ENCODE measurements around the gene TBC1D8.

Gene TBC1D8

GRCh38 chr2:101037161-101037755 lies 113.9 kb downstream of the TBC1D8 start:
- TF ChIP-seq, protein P1, sequence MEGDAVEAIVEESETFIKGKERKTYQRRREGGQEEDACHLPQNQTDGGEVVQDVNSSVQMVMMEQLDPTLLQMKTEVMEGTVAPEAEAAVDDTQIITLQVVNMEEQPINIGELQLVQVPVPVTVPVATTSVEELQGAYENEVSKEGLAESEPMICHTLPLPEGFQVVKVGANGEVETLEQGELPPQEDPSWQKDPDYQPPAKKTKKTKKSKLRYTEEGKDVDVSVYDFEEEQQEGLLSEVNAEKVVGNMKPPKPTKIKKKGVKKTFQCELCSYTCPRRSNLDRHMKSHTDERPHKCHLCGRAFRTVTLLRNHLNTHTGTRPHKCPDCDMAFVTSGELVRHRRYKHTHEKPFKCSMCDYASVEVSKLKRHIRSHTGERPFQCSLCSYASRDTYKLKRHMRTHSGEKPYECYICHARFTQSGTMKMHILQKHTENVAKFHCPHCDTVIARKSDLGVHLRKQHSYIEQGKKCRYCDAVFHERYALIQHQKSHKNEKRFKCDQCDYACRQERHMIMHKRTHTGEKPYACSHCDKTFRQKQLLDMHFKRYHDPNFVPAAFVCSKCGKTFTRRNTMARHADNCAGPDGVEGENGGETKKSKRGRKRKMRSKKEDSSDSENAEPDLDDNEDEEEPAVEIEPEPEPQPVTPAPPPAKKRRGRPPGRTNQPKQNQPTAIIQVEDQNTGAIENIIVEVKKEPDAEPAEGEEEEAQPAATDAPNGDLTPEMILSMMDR (conservative IDR thresholded peaks at IDR 0.05; ENCODE audit: low read depth): no peak
- DNase-seq (ENCODE audit: low spot score): no peak
- ChIA-PET CTCF (interaction anchor here (0.6 to 4.6 kb wide), 9 partner anchors 10 to 656 kb away, joined by 3 to 30 read pairs (median 4); partner anchors contain the start of gene TBC1D8), POLR2A (ENCODE audit: low non-redundant PET) (no interaction called here)
- H3K27ac ChIP-seq: peak overlapping the region; percentile 46

DNA sequence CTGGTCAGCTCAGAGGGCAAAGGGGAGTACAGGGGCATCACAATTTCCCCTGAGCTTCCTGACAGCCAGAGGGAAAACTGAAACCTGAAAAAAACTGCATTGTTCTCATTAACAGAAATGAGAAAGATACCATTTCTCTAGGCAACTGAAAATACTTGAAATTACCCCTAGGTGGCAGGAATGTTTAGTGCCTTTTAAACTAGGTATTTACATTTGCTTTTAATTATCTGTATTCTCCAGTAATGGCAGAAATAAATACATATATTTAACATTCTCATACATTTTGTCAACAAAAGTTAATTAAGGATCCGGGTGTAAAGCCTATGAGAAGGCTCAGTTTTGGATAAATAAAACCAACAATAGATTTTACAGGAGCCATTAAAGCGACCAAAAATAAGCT lies 114.6 kb downstream of the TBC1D8 start:
- DNase-seq (ENCODE audit: low spot score): peak; percentile 30
- H3K27ac ChIP-seq: no peak overlapping the region
- POLR2A ChIA-PET (ENCODE audit: low non-redundant PET): no interaction called here
- CTCF ChIA-PET: interaction anchor here (0.5 to 4.6 kb wide), 10 partner anchors 11 to 645 kb away, joined by 3 to 30 read pairs (median 4); partner anchors contain the start of gene TBC1D8
- TF ChIP-seq, protein P1 (conservative IDR thresholded peaks at IDR 0.05; ENCODE audit: low read depth): peak; percentile 54

- ChIA-PET CTCF (interaction anchor here (0.6 to 2.3 kb wide), 2 partner anchors 46 to 121 kb away, joined by 4 to 9 read pairs; no protein-coding TSS in a partner anchor), POLR2A (ENCODE audit: low non-redundant PET) (no interaction called here)
- DNase-seq (ENCODE audit: low spot score): no peak
- TF ChIP-seq, protein P1 (conservative IDR thresholded peaks at IDR 0.05; ENCODE audit: low read depth): no peak
- peak overlapping the region; percentile 24; the same call in 1 of the 2 replicates for H3K27ac ChIP-seq
Observed at GRCh38 chr2:101032084-101032776, 119.0 kb downstream of the TBC1D8 start.

GRCh38 chr2:101030866-101031554 lies 120.2 kb downstream of the TBC1D8 start:
- DNase-seq (ENCODE audit: low spot score): no peak
- TF ChIP-seq, protein P1 (conservative IDR thresholded peaks at IDR 0.05; ENCODE audit: low read depth): no peak
- POLR2A ChIA-PET (ENCODE audit: low non-redundant PET): interaction anchor here (0.9 kb wide), 1 partner anchor 19 kb away, joined by 3 read pairs; no protein-coding TSS in a partner anchor
- CTCF ChIA-PET: interaction anchor here (1.2 to 2.3 kb wide), 2 partner anchors 18 to 122 kb away, joined by 3 to 9 read pairs; no protein-coding TSS in a partner anchor
- no peak overlapping the region for H3K27ac ChIP-seq

GRCh38 chr2:101027852-101028251 lies 123.3 kb downstream of the TBC1D8 start:
- ChIA-PET CTCF (no interaction called here), POLR2A (ENCODE audit: low non-redundant PET) (no interaction called here)
- peak overlapping the region; percentile 35 for H3K27ac ChIP-seq
- DNase-seq (ENCODE audit: low spot score): no peak
- TF ChIP-seq, protein P1 (conservative IDR thresholded peaks at IDR 0.05; ENCODE audit: low read depth): no peak

DNA sequence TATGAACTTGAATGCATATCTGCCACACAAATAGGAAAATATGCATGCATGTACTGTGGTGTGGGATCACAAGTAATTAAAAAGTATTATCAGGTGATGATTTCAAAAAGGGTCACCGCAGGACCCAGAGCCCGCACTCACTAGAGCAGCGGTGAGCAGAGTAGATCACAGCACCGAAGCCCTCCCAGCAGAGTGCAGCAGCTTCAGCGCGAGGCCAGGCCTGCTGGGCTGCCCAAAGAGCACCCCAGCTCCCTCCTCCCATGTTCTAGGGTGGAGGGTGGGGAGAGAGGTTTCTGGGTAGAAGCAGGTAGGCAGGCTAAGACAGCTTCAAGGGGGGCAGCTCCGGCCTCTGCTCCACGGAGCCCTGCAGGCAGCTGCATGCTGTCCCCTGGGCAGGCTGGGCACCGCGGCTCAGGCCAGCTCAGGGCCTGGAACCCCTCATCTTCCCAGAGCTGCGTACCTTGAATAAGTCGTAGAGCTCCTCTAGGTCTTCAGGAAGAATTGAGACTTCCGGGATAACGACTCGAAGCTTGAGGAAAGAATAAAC lies 124.2 kb downstream of the TBC1D8 start:
- POLR2A ChIA-PET (ENCODE audit: low non-redundant PET): no interaction called here
- TF ChIP-seq, protein P1 (conservative IDR thresholded peaks at IDR 0.05; ENCODE audit: low read depth): no peak
- DNase-seq (ENCODE audit: low spot score): no peak
- CTCF ChIA-PET: no interaction called here
- peak overlapping the region; percentile 35; the same call in 1 of the 2 replicates for H3K27ac ChIP-seq
